Spleen (tissue), 11 donors: ENCODE data around the gene CYTH2. TPM values are rescaled to one million over a fixed set of nuclear protein-coding genes. Genes with fewer than 3 reads are reported as not detected.

Experiments used
- DNase-seq: peaks from one replicate; pipeline ENCODE4 v3.0.0-alpha.2; 2020
- H3K27ac ChIP-seq, 8 donors: fragments of 200-600 bp; sonication (generic) in 7 of 8; 1 replicate in 4 of 8; 2 replicates in 4 of 8; pipeline versions ENCODE4 v1.5.0 to v1.8.0; 2016 to 2021; ENCODE audit warnings: inconsistent platforms in 4 of 8, mild to moderate bottlenecking in 4 of 8, moderate library complexity in 1 of 8
- H3K27me3 ChIP-seq, 7 donors: fragments of 200-600 bp; sonication (generic) in 6 of 7; replicated peaks in 1 of 7; 1 replicate in 4 of 7; 2 replicates in 3 of 7; pipeline versions ENCODE4 v1.5.0 to v1.8.0; 2016 to 2021; ENCODE audit warnings: inconsistent platforms in 3 of 7, mild to moderate bottlenecking in 1 of 7
- H3K36me3 ChIP-seq, 6 donors: fragments of 200-600 bp; sonication (generic) in 5 of 6; 1 replicate in 4 of 6; 2 replicates in 2 of 6; pipeline versions ENCODE4 v1.5.0 to v1.8.0; 2016 to 2021; ENCODE audit warnings: inconsistent platforms in 2 of 6
- H3K4me1 ChIP-seq, 6 donors: fragments of 200-600 bp; sonication (generic) in 5 of 6; 1 replicate in 3 of 6; 2 replicates in 3 of 6; pipeline versions ENCODE4 v1.5.0 to v1.8.0; 2016 to 2021; ENCODE audit warnings: inconsistent platforms in 3 of 6
- H3K4me3 ChIP-seq, 8 donors: fragments of 200-600 bp; sonication (generic) in 7 of 8; 1 replicate in 4 of 8; 2 replicates in 4 of 8; pipeline versions ENCODE4 v1.5.0 to v1.8.0; 2016 to 2021; ENCODE audit warnings: inconsistent platforms in 4 of 8, mild to moderate bottlenecking in 4 of 8, moderate library complexity in 2 of 8
- H3K9me3 ChIP-seq, 8 donors: fragments of 200-600 bp; sonication (generic) in 7 of 8; 1 replicate in 4 of 8; 2 replicates in 4 of 8; pipeline versions ENCODE4 v1.5.0 to v1.8.0; 2016 to 2021; ENCODE audit warnings: inconsistent platforms in 4 of 8
- POLR2A ChIP-seq, 3 donors: fragments of 450-650 bp; IDR thresholded peaks; one replicate each; pipeline ENCODE4 v1.5.1; 2017; ENCODE audit warnings: antibody characterized with exemption in 3 of 3, mild to moderate bottlenecking in 1 of 3
- POLR2AphosphoS5 ChIP-seq, 3 donors: sonication (generic); formaldehyde crosslinking; IDR thresholded peaks; one replicate each; pipeline ENCODE4 v1.5.1; 2017; ENCODE audit warnings: antibody characterized with exemption in 3 of 3
- WGBS, 5 donors: extraction: QIAGEN DNeasy Blood & Tissue Kit in 3 of 5; methylation state at CpG; one replicate each; pipeline versions ENCODE4 v1.1.5 to v1.1.7; 2013 to 2018; 5-methylcytosine and 5-hydroxymethylcytosine counted together
- intact Hi-C: fragments of 100-400 bp; cut with DNase I; formaldehyde crosslinking; loops from one replicate; pipeline ENCODE4 v1.15.0; 2023; ENCODE audit warnings: low total_unique reads
- polyA plus RNA-seq, 3 donors: library from polyadenylated mRNA; stranded (reverse); fragments of 200-250 nt; gene quantifications; one replicate each; pipeline ENCODE4 v1.2.1, GENCODE V29; 2013
- total RNA-seq, 7 donors: library from RNA; depleted of rRNA in 3 of 7; stranded (reverse); fragments of >200 nt in 3 of 7; fragmentation: NEBNext Ultra II Directional in 4 of 7; extraction: Animal tissue kit (Norgen Biotek cat#: 25700) in 4 of 7; gene quantifications; one replicate each; pipeline versions ENCODE4 v1.1.0 to v1.2.1, GENCODE V29; 2016 to 2021
- TF ChIP-seq, protein P1 (sequence below), 11 experiments: fragments of 200-600 bp in 7 of 11; fragments of 450-650 bp in 4 of 11; sonication (generic) in 4 of 11; IDR thresholded peaks in 8 of 11; conservative IDR thresholded peaks in 3 of 11; 1 replicate in 7 of 11; 2 replicates in 4 of 11; pipeline versions ENCODE4 v1.4.0 to v1.8.0; 2016 to 2021; ENCODE audit warnings: antibody characterized with exemption in 11 of 11, inconsistent platforms in 4 of 11, mild to moderate bottlenecking in 1 of 11
- donor health status: healthy with polysubstance abuse.
- donor health status: DM: no; HTN: no; CAD: no; lungs with moderate emphysema.
- donor health status: DM: no; HTN: no; CAD: no.
- donor health status: Bipolar disorder and iron deficiency.
- donor health status: healthy.
- donor health status: DM: no; HTN: no; CAD: no.
- donor health status: DM: yes; HTN: yes; CAD: no.

Gene CYTH2
- total and polyA plus RNA-seq, 10 donors = 22.6 to 66.4 (median 40.7) TPM

DNA sequence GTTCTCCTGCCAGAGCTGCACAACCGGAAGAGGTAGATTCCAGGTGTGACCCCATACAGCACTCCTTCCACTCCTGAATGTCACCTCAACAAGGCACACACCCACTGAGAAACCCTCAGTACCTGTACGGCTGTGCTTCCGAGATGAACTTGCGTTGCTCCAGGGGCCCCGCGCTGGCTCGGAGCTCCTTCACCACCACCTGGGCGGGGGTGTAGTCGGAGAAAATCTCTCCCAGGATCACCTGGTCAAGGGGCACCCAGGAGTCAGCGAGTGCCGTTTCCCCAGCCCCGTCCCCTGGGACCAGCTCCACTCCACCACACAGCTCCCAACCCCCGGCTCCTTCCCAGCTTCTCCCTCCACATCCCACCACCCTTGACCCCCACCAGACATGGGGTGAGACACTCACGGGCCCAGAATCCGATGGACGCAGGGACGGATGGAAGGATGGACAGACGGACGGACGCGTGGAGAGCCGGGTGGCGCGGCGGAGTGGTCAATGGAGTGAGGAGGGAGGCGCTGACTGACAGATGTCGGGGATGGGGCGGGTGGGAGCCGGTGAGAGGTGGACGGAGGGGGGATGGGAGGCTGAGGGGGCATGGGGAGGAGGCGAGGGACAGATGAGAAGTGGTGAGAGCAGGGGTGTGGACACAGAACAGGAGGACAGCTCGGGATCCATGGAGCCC, 39.7 kb downstream of the CYTH2 start:
- 83 to 91% (median 87%) methylated on average over 30 to 32 of the region's 32 CpGs for WGBS, 5 donors

DNA sequence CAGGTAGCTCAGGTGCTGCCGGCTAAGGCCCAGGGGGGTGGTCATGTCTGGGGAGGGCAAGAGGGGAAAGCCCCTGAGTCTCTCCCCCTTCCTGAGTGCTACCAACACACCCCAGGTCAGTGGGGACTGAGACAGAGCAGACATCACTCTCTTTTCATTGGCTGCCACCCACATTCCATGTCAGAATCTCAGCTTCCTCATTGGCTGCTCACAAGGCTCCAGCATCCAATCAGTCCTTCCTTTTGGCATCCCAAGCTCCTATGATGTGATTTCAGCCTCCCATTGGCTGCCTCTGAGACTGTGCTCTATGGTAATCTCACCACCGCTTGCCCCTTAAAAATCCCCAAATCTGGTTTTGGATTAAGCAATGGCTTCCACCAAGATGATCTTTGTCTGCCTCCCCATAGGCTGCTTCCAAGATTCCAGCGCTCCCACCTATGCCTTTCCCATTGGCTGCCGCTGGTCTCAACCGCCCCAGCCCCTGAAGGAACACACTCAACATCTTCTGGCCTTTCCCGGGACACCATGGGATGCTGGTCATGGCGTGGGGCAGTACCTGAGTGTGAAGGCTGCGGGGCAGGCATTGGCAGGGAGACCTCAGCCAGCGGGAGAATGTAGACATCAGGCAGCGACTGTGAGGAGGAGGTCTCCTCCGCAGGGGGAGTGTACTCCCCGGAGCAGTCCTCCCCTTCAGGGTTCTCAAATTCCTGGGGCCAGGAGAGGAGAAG, 40.5 kb downstream of the CYTH2 start:
- DNase-seq = no peak
- peaks cover 0 to 53% (median 32%) of the 10 kb centered on the region in 7 donors for H3K27me3 ChIP-seq
- no peaks in the 10 kb centered on the region for H3K9me3 ChIP-seq
- TF ChIP-seq, protein P1, sequence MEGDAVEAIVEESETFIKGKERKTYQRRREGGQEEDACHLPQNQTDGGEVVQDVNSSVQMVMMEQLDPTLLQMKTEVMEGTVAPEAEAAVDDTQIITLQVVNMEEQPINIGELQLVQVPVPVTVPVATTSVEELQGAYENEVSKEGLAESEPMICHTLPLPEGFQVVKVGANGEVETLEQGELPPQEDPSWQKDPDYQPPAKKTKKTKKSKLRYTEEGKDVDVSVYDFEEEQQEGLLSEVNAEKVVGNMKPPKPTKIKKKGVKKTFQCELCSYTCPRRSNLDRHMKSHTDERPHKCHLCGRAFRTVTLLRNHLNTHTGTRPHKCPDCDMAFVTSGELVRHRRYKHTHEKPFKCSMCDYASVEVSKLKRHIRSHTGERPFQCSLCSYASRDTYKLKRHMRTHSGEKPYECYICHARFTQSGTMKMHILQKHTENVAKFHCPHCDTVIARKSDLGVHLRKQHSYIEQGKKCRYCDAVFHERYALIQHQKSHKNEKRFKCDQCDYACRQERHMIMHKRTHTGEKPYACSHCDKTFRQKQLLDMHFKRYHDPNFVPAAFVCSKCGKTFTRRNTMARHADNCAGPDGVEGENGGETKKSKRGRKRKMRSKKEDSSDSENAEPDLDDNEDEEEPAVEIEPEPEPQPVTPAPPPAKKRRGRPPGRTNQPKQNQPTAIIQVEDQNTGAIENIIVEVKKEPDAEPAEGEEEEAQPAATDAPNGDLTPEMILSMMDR (IDR thresholded peaks at IDR 0.05 in 8 of 11, conservative IDR thresholded peaks at IDR 0.05 in 3 of 11) = no peak
- TF ChIP-seq POLR2AphosphoS5 (IDR thresholded peaks at IDR 0.05) = no peak
- no peak for TF ChIP-seq POLR2A (IDR thresholded peaks at IDR 0.05)
- no peak overlapping the region for H3K27ac ChIP-seq
- intact Hi-C loops = loop anchor here (10.0 kb wide), 1 partner anchor 75 kb away; no protein-coding TSS in a partner anchor
- peaks cover 5 to 42% (median 38%) of the 10 kb centered on the region in 6 donors for H3K4me1 ChIP-seq
- WGBS, 5 donors = 77 to 84% (median 78%) methylated on average over 12 of the region's 12 CpGs
- no peak overlapping the region for H3K4me3 ChIP-seq
- H3K36me3 ChIP-seq = no peaks in the 10 kb centered on the region

More for the DNA sequence above, 39.7 kb downstream of the CYTH2 start:
- H3K9me3 ChIP-seq = no peaks in the 10 kb centered on the region
- no peak overlapping the region for H3K27ac ChIP-seq
- TF ChIP-seq POLR2A (IDR thresholded peaks at IDR 0.05) (no peak), POLR2AphosphoS5 (IDR thresholded peaks at IDR 0.05) (no peak)
- TF ChIP-seq, protein P1 (IDR thresholded peaks at IDR 0.05 in 8 of 11, conservative IDR thresholded peaks at IDR 0.05 in 3 of 11) = no peak
- intact Hi-C loops = loop anchor here (10.0 kb wide), 1 partner anchor 76 kb away; no protein-coding TSS in a partner anchor
- no peak overlapping the region for H3K4me3 ChIP-seq
- H3K4me1 ChIP-seq = peaks cover 5 to 38% (median 35%) of the 10 kb centered on the region in 6 donors
- peaks cover 0 to 48% (median 32%) of the 10 kb centered on the region in 7 donors for H3K27me3 ChIP-seq
- H3K36me3 ChIP-seq = no peaks in the 10 kb centered on the region
- no peak for DNase-seq

DNA sequence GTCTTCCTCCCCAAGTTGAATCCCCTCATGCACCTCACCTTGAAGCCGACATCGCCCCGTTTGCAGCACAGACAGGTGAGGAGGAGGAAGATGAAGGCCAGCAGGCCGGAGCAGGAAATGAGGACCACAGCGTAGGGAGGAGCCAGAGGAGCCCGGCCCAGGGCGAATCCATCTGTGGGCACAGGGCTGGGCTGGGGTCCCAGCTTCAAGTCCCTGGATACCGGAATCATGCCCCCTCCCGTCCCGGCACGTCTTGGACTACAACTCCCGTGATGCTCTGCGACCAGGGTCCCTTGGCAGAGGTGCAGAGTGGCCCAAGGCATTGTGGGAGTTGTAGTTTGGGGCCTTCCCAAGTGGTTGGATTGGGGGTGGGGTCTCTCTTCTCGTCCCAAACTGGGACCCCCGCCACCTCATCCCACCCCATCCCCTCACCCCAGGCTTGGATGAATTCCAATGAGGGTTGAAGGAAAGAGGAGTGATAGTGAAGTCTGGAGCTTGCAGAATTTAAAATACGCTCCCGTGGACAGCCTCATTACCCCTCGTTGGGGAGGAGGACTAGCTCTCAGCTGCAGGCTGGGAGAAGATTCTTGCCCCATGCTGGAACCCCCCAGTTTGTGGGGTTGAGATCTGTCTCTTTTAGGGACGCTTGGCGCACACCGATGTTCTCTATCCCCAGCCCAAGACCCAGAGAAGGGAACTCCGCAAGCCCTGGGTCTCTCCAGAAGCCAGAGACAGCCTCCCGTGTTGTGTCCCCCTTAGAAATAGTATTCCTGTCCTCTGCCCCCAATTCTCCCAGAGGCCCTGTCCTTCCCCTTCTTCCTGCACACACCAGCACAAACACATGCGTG, 41.5 kb downstream of the CYTH2 start:
- Histone ChIP-seq H3K36me3 (no peaks in the 10 kb centered on the region), H3K4me3 (peak overlapping the region in 6 of 8 donors; percentile 11 to 81 (median 29)), H3K4me1 (peaks cover 5 to 42% (median 38%) of the 10 kb centered on the region in 6 donors), H3K27ac (peak overlapping the region in 4 of 8 donors; percentile 31 to 72 (median 54)), H3K27me3 (peaks cover 0 to 51% (median 32%) of the 10 kb centered on the region in 7 donors), H3K9me3 (no peaks in the 10 kb centered on the region)
- intact Hi-C loops = no loop called here
- 5 to 15% (median 13%) methylated on average over 21 to 24 of the region's 24 CpGs for WGBS, 5 donors
- TF ChIP-seq POLR2AphosphoS5 (IDR thresholded peaks at IDR 0.05) (peak in 1 of 3 donors; percentile 15), POLR2A (IDR thresholded peaks at IDR 0.05) (no peak)
- TF ChIP-seq, protein P1 (IDR thresholded peaks at IDR 0.05 in 8 of 11, conservative IDR thresholded peaks at IDR 0.05 in 3 of 11) = no peak
- peak; percentile 88 for DNase-seq
